H1 (cell line): ENCODE data around the gene SLC25A26. TPM values are rescaled to one million over a fixed set of nuclear protein-coding genes. Genes with fewer than 3 reads are reported as not detected.

Experiments used
- CTCF ChIA-PET: fragments of 300-600 bp; sonication (Branson Sonifier 250); formaldehyde crosslinking; loops from one replicate; lab custom pipeline; 2021; ENCODE audit not compliant: partially characterized antibody; lab: Charles Lee
- POLR2A ChIA-PET: fragments of 300-600 bp; sonication (Branson Sonifier 250); formaldehyde crosslinking; loops from one replicate; lab custom pipeline; 2021; ENCODE audit warnings: inconsistent platforms; ENCODE audit not compliant: partially characterized antibody; lab: Charles Lee
- DNase-seq, 2 experiments: peaks; one replicate each; pipeline versions ENCODE4 v3.0.0 to v3.0.0-alpha.2; 2010 to 2022; ENCODE audit warnings: low spot score in 2 of 2, low read depth in 1 of 2, mixed read lengths in 1 of 2
- FAIRE-seq: peaks from 2 replicates; lab custom pipeline; 2011; peaks lifted over from hg19 to GRCh38; lab: Jason Lieb, UNC
- H2AFZ ChIP-seq: 2 replicates; pipeline ENCODE4 v1.8.1; 2012; ENCODE audit warnings: low read length, inconsistent platforms
- H2AK5ac ChIP-seq: 2 replicates; pipeline ENCODE4 v1.6.1; 2013; ENCODE audit warnings: low read depth, low read length
- H2BK120ac ChIP-seq: replicated peaks from 2 replicates; pipeline ENCODE3; 2013; ENCODE audit warnings: low read depth, low read length, inconsistent platforms
- H2BK12ac ChIP-seq: 2 replicates; pipeline ENCODE4 v1.6.1; 2013; ENCODE audit warnings: low read depth, low read length
- H2BK15ac ChIP-seq: 2 replicates; pipeline ENCODE4 v1.6.1; 2013; ENCODE audit warnings: low read length
- H2BK20ac ChIP-seq: 2 replicates; pipeline ENCODE4 v1.6.1; 2013; ENCODE audit warnings: low read length
- H2BK5ac ChIP-seq: 2 replicates; pipeline ENCODE4 v1.6.1; 2013; ENCODE audit warnings: low read depth, low read length
- H3K14ac ChIP-seq: 2 replicates; pipeline ENCODE4 v1.6.1; 2013; ENCODE audit warnings: inconsistent platforms; ENCODE audit not compliant: insufficient read length
- H3K18ac ChIP-seq: 2 replicates; pipeline ENCODE4 v1.6.1; 2013; ENCODE audit warnings: low read length; ENCODE audit errors: extremely low read depth
- H3K23ac ChIP-seq: 2 replicates; pipeline ENCODE4 v1.6.1; 2013; ENCODE audit warnings: inconsistent platforms; ENCODE audit not compliant: insufficient read length
- H3K23me2 ChIP-seq: 2 replicates; pipeline ENCODE4 v1.6.1; 2013; ENCODE audit warnings: low read depth, low read length
- H3K27ac ChIP-seq: 2 replicates; pipeline ENCODE4 v1.6.1; 2011; ENCODE audit warnings: low read depth, low read length, inconsistent platforms
- H3K27me3 ChIP-seq, 4 experiments: replicated peaks in 1 of 4; 1 replicate in 1 of 4; 2 replicates in 3 of 4; pipeline versions ENCODE4 v1.6.1 to v1.8.1; 2011 to 2013; ENCODE audit warnings: low read length in 3 of 4, mild to moderate bottlenecking in 3 of 4, inconsistent platforms in 2 of 4, mixed read lengths in 2 of 4, moderate library complexity in 1 of 4; ENCODE audit not compliant: control insufficient read depth in 3 of 4, insufficient read depth in 3 of 4; ENCODE audit errors: extremely low read depth in 1 of 4
- H3K36me3 ChIP-seq, 4 experiments: 2 replicates each; pipeline versions ENCODE4 v1.6.1 to v1.8.1; 2011 to 2013; ENCODE audit warnings: mild to moderate bottlenecking in 4 of 4, low read length in 3 of 4, moderate library complexity in 2 of 4, control low read depth in 1 of 4, inconsistent platforms in 1 of 4; ENCODE audit not compliant: insufficient read depth in 4 of 4, control insufficient read depth in 2 of 4
- H3K4ac ChIP-seq: replicated peaks from 2 replicates; pipeline ENCODE3; 2013; ENCODE audit warnings: low read length, low read depth, mixed read lengths, inconsistent platforms; ENCODE audit not compliant: insufficient read length
- H3K4me1 ChIP-seq, 4 experiments: replicated peaks in 1 of 4; 1 replicate in 1 of 4; 2 replicates in 3 of 4; pipeline versions ENCODE4 v1.6.1 to v1.8.1; 2011 to 2013; ENCODE audit warnings: low read length in 3 of 4, inconsistent platforms in 2 of 4, mixed read lengths in 1 of 4; ENCODE audit not compliant: insufficient read depth in 4 of 4, control insufficient read depth in 3 of 4
- H3K4me2 ChIP-seq, 2 experiments: 2 replicates each; pipeline versions ENCODE4 v1.6.1 to v1.8.1; 2011 to 2013; ENCODE audit warnings: low read depth in 2 of 2, low read length in 2 of 2, control low read depth in 1 of 2, inconsistent platforms in 1 of 2, mild to moderate bottlenecking in 1 of 2; ENCODE audit not compliant: insufficient read depth in 1 of 2
- H3K4me3 ChIP-seq, 4 experiments: fragments of 200-600, 300-600 bp in 1 of 4; sonication (generic), shearing (Covaris generic), sonication (Bioruptor Twin) in 1 of 4; 2 replicates each; pipeline versions ENCODE4 v1.5.1 to v1.8.1; 2011 to 2016; ENCODE audit warnings: low read length in 4 of 4, low read depth in 3 of 4, control low read depth in 2 of 4, inconsistent platforms in 2 of 4, mild to moderate bottlenecking in 2 of 4, mixed read lengths in 1 of 4, moderate library complexity in 1 of 4; ENCODE audit not compliant: insufficient read depth in 2 of 4; ENCODE audit errors: extremely low read depth in 1 of 4
- H3K56ac ChIP-seq: replicated peaks from 2 replicates; pipeline ENCODE3; 2013; ENCODE audit warnings: low read depth, mild to moderate bottlenecking, mixed read lengths, low read length, inconsistent platforms; ENCODE audit not compliant: insufficient read length
- H3K79me1 ChIP-seq: 2 replicates; pipeline ENCODE4 v1.6.1; 2013; ENCODE audit warnings: low read depth, low read length, control low read depth
- H3K79me2 ChIP-seq, 2 experiments: 2 replicates each; pipeline versions ENCODE4 v1.6.1 to v1.8.1; 2012 to 2013; ENCODE audit warnings: low read length in 2 of 2, mild to moderate bottlenecking in 2 of 2, inconsistent platforms in 1 of 2; ENCODE audit not compliant: insufficient read depth in 2 of 2, control insufficient read depth in 1 of 2
- H3K9ac ChIP-seq, 4 experiments: replicated peaks in 1 of 4; 1 replicate in 1 of 4; 2 replicates in 3 of 4; pipeline versions ENCODE4 v1.6.1 to v1.8.1; 2011 to 2013; ENCODE audit warnings: low read depth in 3 of 4, low read length in 3 of 4, control low read depth in 2 of 4, mild to moderate bottlenecking in 2 of 4, moderate library complexity in 2 of 4, inconsistent platforms in 1 of 4; ENCODE audit errors: extremely low read depth in 1 of 4
- H3K9me3 ChIP-seq, 2 experiments: 2 replicates each; pipeline versions ENCODE4 v1.6.1 to v1.8.1; 2012 to 2013; ENCODE audit warnings: mild to moderate bottlenecking in 2 of 2, moderate library complexity in 2 of 2, control low read depth in 1 of 2, inconsistent platforms in 1 of 2, low read depth in 1 of 2, low read length in 1 of 2, mixed read lengths in 1 of 2; ENCODE audit not compliant: insufficient read depth in 2 of 2
- H4K20me1 ChIP-seq, 2 experiments: replicated peaks in 1 of 2; 2 replicates each; pipeline versions ENCODE3 to v1.8.1; 2011 to 2013; ENCODE audit warnings: inconsistent platforms in 2 of 2, low read length in 2 of 2, mild to moderate bottlenecking in 1 of 2; ENCODE audit not compliant: insufficient read depth in 2 of 2, control insufficient read depth in 1 of 2
- H4K5ac ChIP-seq: 2 replicates; pipeline ENCODE4 v1.6.1; 2013; ENCODE audit warnings: low read length, low read depth, mixed read lengths, inconsistent platforms; ENCODE audit not compliant: insufficient read length
- H4K8ac ChIP-seq: 2 replicates; pipeline ENCODE4 v1.8.0; 2013; ENCODE audit warnings: mild to moderate bottlenecking, moderate library complexity, low read length, inconsistent platforms; ENCODE audit not compliant: insufficient read depth; ENCODE audit errors: extremely low read depth
- H4K91ac ChIP-seq: replicated peaks from 2 replicates; pipeline ENCODE3; 2013; ENCODE audit warnings: low read length, mixed read lengths, inconsistent platforms; ENCODE audit not compliant: insufficient read length
- GABPA ChIP-seq: IDR thresholded peaks from 2 replicates; pipeline ENCODE4 v1.6.1; 2011; ENCODE audit warnings: mild to moderate bottlenecking, low read length, moderate library complexity, borderline replicate concordance; ENCODE audit not compliant: insufficient read depth
- NANOG ChIP-seq: IDR thresholded peaks from 2 replicates; pipeline ENCODE4 v1.6.1; 2011; ENCODE audit warnings: low read length, low read depth, mild to moderate bottlenecking, inconsistent platforms; ENCODE audit not compliant: insufficient read depth, poor library complexity, severe bottlenecking
- NRF1 ChIP-seq: IDR thresholded peaks from 2 replicates; pipeline ENCODE4 v1.6.1; 2011; ENCODE audit warnings: mild to moderate bottlenecking, low read depth, low read length, improper control_type of control experiment
- TAF7 ChIP-seq: optimal IDR thresholded peaks from 2 replicates; pipeline ENCODE3; 2011; ENCODE audit warnings: low read depth, mild to moderate bottlenecking, inconsistent platforms, low read length, moderate library complexity, borderline replicate concordance
- WGBS, 2 experiments: shearing (Covaris generic) in 1 of 2; methylation state at CpG; one replicate each; pipeline versions ENCODE4 v1.1.6 to v1.1.7; 2013 to 2015; ENCODE audit warnings: low lambda C conversion rate in 2 of 2, mixed read lengths in 2 of 2, inconsistent platforms in 1 of 2, low coverage in 1 of 2, missing lambda C conversion rate in 1 of 2; ENCODE audit not compliant: insufficient replicate concordance in 2 of 2, insufficient coverage in 1 of 2, insufficient read length in 1 of 2; ENCODE audit errors: extremely low coverage in 1 of 2, missing lambda C conversion rate in 1 of 2; 5-methylcytosine and 5-hydroxymethylcytosine counted together
- polyA plus RNA-seq, 7 experiments: library from polyadenylated mRNA; depleted of rRNA in 3 of 7; stranded (reverse) in 5 of 7; unstranded in 2 of 7; fragments of >200 nt in 5 of 7; fragments of 200-250 nt in 2 of 7; gene quantifications; 1 replicate in 5 of 7; 2 replicates in 1 of 7; 4 replicates in 1 of 7; pipeline versions ENCODE4 v1.2.1 to v1.2.3, GENCODE V29; 2011 to 2013; ENCODE audit warnings: missing spikeins in 2 of 7, mixed read lengths in 2 of 7
- total RNA-seq: library from RNA; stranded (reverse); fragmentation: NEBNext Ultra II Directional; extraction: Animal tissue kit (Norgen Biotek cat#: 25700); gene quantifications from 2 replicates; pipeline ENCODE4 v1.2.1, GENCODE V29; 2021

Gene SLC25A26
- total and polyA plus RNA-seq, 2 of the 8 experiments (the other 6 are each of a cell fraction or from before 2014, with no cell fraction given): 30.0 to 37.0 TPM

DNA sequence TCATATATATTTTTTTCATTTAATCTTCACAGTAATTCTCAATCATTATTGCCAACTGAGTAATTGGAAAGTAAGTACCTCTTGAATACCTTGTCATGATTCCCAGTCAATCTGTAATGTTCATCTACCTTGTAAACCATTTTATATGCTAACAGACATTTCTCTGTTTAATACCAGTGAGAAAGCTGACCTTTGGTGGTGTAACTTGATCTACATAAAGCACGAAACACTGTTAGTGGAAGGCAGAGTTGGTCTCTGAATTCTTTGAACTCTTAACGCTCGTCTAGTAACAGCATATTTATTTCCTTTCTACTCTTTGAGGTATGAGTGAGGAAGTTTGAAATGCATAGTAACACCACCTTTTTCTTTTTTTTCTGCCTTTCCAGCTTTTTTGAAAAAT lies 59.5 kb downstream of the SLC25A26 start:
- Histone ChIP-seq H2AFZ (no peak overlapping the region), H3K27me3 (no peaks in the 10 kb centered on the region), H4K91ac (no peak overlapping the region), H2BK120ac (no peak overlapping the region), H2BK20ac (no peak overlapping the region), H3K27ac (no peak overlapping the region), H3K4me1 (peaks cover 0 to 3% (median 2%) of the 10 kb centered on the region in 4 experiments; a peak in 2 of 7 replicates), H4K20me1 (no peaks in the 10 kb centered on the region), H3K23me2 (no peaks in the 10 kb centered on the region), H2BK15ac (no peak overlapping the region), H3K4ac (no peak overlapping the region), H3K79me1 (no peaks in the 10 kb centered on the region), H3K4me2 (no peak overlapping the region), H3K14ac (no peak overlapping the region), H3K56ac (no peak overlapping the region), H3K23ac (no peak overlapping the region), H2BK12ac (no peak overlapping the region), H4K8ac (no peak overlapping the region)
- ChIA-PET POLR2A (no interaction called here), CTCF (interaction anchor here (1.3 to 4.7 kb wide), 4 partner anchors 92 to 542 kb away, joined by 4 to 77 read pairs (median 10); no protein-coding TSS in a partner anchor)
- FAIRE-seq (no peak), DNase-seq (no peak)
- WGBS, 2 experiments: 85% methylated on average over 3 of the region's 3 CpGs; no CpG with 5 or more reads in 1 of the 2 experiments
- TF ChIP-seq TAF7 (no peak), NRF1 (no peak), NANOG (no peak), GABPA (no peak)
- TF ChIP-seq, all 59 proteins: peak for 0
- no peak overlapping the region for H2BK5ac ChIP-seq
- no peaks in the 10 kb centered on the region for H3K36me3 ChIP-seq
- no peak overlapping the region for H2AK5ac ChIP-seq
- H3K4me3 ChIP-seq: no peak overlapping the region
- H4K5ac ChIP-seq: no peak overlapping the region
- no peaks in the 10 kb centered on the region for H3K9me3 ChIP-seq
- H3K9ac ChIP-seq: no peak overlapping the region
- H3K18ac ChIP-seq: no peak overlapping the region
- no peaks in the 10 kb centered on the region for H3K79me2 ChIP-seq
